Hypothalamus (tissue), 51 donors: ENCODE results near the gene PEX7.
"Not testable (repeated sequence)": the region's sequence is repeated elsewhere in the genome, so short reads cannot be mapped to it uniquely, and the experiment has no call there.

Experiments
- DNase-seq, 51 donors: peaks; one replicate each; lab custom pipeline; 2025; lab: John Stamatoyannopoulos, UW

Gene PEX7

DNA sequence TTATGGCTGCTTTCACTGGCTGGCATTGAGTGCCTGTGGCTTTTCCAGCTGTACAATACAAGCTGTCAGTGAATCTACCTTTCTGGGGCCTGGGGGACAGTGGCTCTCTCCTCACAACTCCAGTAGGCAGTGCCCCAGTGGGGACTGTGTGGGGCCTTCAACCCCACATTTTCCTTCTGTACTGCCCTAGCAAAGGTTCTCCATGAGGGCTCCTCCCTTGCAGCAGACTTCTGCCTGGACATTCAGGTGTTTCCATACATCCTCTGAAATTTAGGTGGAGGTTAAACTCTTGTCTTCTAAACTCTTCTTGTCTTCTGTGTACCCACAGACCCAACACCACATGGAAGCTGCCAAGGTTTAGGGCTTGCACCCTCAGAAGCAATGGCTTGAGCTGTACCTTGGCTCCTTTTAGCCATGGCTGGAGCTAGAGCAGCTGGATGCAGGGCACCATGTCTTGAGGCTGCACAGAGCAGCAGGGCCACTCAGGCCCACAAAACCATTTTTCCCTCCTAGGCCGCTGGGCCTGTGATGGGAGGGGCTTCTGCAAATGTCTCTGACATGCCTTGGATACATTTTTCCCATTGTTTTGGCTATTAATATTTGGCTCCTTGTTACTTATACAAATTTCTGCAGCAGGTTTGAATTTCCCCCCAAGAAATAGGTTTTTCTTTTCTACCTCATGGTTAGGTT, 9.6 kb downstream of the PEX7 start:
- no peak for DNase-seq

- DNase-seq = no peak
Measured at GRCh38 chr6:136840276-136841001, 18.0 kb downstream of the PEX7 start.

DNA sequence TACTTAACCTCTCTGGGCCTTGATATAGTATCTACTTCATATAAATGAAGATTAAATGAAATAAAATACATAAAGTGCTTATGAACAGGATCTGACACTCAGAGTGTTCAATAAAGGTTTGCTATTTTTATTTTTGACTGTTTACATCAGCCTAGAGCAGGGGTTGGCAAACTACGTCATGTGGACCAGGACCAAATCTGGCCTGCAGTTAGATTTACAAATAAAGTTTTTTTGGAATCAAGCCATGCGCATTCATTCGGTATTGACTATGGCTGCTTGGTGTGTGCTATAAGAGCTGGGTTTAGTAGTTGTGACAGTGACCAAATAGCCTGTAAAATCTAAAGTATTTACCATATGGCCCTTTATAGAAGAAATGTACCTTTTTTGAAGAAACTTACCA, 20.8 kb downstream of the PEX7 start:
- no peak for DNase-seq

DNA sequence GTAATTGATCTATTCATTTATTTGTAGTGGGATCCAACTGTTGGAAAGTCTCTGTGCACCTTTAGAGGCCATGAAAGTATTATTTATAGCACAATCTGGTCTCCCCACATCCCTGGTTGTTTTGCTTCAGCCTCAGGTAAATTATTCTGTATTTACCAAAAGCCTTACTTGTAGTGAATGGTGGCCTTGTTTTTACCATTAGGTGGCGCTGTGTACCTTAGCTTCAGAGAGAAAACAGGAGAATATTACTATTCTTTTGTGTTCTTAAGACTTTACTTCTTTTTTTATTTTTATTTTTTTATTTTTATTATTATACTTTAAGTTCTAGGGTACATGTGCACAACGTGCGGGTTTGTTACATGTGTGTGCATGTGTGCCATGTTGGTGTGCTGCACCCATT, 23.7 kb downstream of the PEX7 start:
- peak in 4 of 51 donors; percentile 0 to 33 (median 8) for DNase-seq

DNA sequence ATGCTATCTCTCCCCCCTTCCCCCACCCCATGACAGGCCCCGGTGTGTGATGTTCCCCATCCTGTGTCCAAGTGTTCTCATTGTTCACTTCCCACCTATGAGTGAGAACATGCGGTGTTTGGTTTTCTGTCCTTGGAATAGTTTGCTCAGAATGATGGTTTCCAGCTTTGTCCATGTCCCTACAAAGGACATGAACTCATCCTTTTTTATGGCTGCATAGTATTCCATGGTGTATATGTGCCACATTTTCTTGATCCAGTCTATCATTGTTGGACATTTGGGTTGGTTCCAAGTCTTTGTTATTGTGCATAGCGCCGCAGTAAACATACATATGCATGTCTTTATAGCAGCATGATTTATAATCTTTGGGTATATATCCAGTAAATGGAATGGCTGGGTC, 24.1 kb downstream of the PEX7 start:
- DNase-seq = not testable (repeated sequence)

DNA sequence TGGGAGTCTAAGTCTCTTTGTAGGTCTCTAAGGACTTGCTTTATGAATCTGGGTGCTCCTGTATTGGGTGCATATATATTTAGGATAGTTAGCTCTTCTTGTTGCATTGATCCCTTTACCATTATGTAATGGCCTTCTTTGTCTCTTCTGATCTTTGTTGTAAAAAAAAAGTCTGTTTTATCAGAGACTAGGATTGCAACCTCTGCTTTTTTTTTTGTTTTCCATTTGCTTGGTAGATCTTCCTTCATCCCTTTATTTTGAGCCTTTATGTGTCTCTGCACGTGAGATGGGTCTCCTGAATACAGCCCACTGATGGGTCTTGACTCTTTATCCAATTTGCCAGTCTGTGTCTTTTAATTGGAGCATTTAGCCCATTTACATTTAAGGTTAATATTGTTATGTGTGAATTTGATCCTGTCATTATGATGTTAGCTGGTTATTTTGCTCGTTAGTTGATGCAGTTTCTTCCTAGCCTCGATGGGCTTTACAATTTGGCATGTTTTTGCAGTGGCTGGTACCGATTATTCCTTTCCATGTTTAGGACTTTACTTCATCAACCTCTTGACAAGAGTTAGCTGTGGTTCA, 27.7 kb downstream of the PEX7 start:
- DNase-seq = not testable (repeated sequence)

GRCh38 chr6:136859430-136859829, 37.0 kb downstream of the PEX7 start:
- DNase-seq = no peak

DNA sequence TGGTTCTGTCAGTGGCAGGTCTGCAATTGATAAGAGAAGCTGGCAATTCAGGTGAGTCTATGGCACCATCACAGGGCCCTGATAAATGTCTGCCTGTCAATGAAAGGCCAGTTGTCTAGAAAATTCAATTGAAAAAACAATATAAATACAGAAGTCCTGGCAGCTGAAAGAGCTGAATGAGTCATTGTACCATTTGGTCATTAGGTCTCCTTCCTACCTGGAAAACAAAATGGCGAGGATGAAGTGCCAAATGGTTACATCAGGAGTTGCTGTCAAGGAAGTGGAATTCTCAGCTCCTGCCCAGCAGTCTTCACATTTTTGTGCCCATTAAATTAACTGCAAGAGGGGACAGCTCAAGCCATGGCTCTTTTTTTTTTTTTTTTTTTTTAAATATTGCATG, 37.7 kb downstream of the PEX7 start:
- DNase-seq = no peak

DNA sequence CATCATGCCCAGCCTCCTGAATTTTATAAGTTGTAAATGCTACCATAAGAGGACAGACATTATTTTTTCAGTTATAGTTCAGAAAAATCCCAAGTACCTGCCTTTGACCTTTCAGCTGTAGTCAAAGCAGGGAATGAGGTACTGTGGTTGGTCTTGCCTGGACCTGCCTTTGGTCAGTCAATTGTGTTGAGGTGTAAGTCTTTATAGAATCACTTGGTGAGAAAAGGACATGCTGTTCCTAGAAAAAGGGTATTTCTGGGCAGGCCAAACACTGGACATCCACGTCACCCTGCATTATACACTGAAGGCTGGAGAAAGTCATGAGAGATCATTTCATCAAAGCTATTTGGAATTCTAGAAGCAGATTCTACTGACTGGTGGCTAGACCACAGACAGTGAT, 40.3 kb downstream of the PEX7 start:
- no peak for DNase-seq

DNA sequence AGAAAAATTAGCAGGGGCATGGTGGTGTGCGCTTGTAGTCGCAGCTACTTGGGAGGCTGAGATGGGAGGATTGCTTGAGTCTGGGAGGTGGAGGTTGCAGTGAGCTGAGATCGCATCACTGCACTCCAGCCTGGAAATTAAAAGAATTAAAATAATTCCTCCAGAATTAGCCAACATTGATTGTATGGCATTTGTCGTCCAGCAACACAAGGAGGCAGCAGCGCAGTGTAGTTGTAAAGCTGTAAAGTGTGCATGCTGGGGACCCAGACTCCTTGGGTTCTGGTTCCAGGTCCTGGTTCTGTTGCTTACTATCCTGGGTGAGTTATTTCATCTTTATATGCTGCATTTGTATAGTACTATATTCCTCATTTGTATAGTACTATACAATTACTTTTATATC, 41.4 kb downstream of the PEX7 start:
- no peak for DNase-seq

- DNase-seq = no peak
Measured at GRCh38 chr6:136864676-136865075, 42.3 kb downstream of the PEX7 start.

DNA sequence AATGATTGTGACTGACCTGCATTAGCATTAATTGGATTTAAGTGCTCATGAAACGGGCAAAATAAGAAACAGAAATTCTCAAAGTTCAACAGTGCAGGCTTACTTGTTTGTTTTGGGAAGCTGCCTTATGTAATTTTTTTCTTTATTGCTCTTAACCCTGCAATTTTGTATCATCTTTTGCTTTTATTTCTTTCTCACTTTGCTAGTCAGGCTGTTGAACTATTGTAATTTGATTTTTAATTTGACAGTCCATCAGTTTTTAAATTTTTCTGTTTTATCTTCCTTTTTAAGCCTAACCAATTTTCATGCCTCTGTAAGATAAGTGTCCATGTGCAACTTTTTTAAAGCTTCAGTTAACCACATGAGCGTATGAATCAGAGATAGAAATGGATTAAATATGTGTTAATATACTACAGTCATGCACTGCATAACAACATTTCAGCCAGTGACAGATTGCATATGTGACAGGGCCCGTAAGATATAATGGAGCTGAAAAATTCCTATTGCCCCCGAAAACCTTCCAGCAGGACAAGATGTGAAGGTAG, 44.6 kb downstream of the PEX7 start:
- no peak for DNase-seq

GRCh38 chr6:136869451-136869850, 47.1 kb downstream of the PEX7 start:
- no peak for DNase-seq

GRCh38 chr6:136873748-136874147, 51.4 kb downstream of the PEX7 start:
- no peak for DNase-seq

DNA sequence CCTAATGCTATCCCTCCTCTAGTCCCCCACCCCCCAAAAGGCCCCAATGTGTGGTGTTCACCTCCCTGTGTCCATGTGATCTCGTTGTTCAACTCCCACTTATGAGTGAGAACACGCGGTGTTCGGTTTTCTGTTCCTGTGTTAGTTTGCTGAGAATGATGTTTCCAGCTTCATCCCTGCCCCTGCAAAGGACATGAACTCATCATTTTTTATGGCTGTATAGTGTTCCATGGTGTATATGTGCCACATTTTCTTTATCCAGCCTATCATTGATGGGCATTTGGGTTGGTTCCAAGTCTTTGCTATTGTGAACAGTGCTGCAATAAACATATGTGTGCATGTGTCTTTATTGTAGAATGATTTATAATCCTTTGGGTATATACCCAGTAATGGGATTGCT, 54.1 kb downstream of the PEX7 start:
- not testable (repeated sequence) for DNase-seq

- DNase-seq = no peak
Measured at GRCh38 chr6:136880748-136881460, 58.5 kb downstream of the PEX7 start.

GRCh38 chr6:136886091-136886490, 63.7 kb downstream of the PEX7 start:
- DNase-seq = no peak

- no peak for DNase-seq
Measured at GRCh38 chr6:136887953-136888352, 65.6 kb downstream of the PEX7 start.

DNA sequence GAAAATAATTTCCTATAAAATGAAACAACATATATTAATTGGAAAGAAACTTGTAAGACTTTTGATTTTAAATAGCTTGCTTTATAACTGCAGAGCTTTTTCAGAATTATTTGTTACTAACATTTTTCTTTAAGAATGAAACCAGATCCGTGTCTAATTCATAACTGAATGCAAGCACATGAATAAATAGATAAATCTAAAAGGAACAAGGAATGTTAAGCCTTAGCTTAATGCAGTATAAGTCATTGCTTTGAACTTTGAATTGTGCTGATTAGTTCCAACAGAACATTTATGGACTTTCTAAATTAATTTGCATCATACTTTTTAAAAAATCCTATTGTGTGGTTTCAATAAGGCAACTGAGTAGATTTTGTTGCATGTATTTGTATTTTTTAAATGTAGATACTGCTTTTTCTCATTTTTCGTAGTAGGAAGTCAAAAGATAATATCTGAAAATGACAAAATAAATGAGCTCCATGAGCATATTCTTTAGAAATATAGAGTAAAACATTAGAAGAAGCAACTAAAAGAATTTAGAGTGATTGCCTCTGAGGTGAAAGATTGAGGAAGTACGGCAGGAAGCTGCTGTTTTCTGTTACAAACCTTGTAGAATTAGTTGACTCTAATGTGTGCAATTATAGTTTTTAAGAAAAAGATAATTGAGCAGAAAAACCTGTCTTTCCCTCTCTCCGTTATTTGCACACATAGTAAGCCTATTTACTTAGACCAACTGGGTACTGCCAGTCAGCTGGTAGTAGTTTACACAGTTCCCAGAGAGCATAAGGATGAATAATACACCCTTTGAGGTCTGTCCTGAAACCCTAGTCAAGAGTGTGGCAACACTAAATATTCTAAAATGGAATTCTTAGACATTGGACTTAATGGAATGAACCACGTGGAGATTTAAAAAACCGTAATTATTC, 67.1 kb downstream of the PEX7 start:
- DNase-seq = no peak
